ENCODE data around the gene CADM1.

The CADM1 gene

GRCh38 chr11:115168229-115168671 is 336.0 kb downstream of the CADM1 start:
- TF ChIP-seq CTCF (IDR thresholded peaks at IDR 0.05), result no peak

GRCh38 chr11:115167456-115167855 is 336.8 kb downstream of the CADM1 start:
- Histone ChIP-seq H3K27ac (no peak overlapping the region), H3K9me3 (no peaks in the 10 kb centered on the region), H3K4me1 (no peaks in the 10 kb centered on the region), H3K27me3 (peaks cover 0 to 14% of the 10 kb centered on the region in 2 donors), H3K4me3 (no peak overlapping the region), H3K36me3 (no peaks in the 10 kb centered on the region)
- DNase-seq, result no peak
- intact Hi-C loops (cut with DNase I; ENCODE audit: low total_unique reads), result no loop called here
- no peak for TF ChIP-seq CTCF (IDR thresholded peaks at IDR 0.05)

More at GRCh38 chr11:115168229-115168671, 336.0 kb downstream of the CADM1 start:
- Histone ChIP-seq H3K36me3 (no peaks in the 10 kb centered on the region), H3K27ac (no peak overlapping the region), H3K27me3 (peaks cover 0 to 10% of the 10 kb centered on the region in 2 donors), H3K4me3 (no peak overlapping the region), H3K4me1 (no peaks in the 10 kb centered on the region), H3K9me3 (no peaks in the 10 kb centered on the region)
- DNase-seq, result no peak
- intact Hi-C loops (cut with DNase I; ENCODE audit: low total_unique reads), result no loop called here

- Histone ChIP-seq H3K36me3 (no peaks in the 10 kb centered on the region), H3K4me1 (no peaks in the 10 kb centered on the region), H3K27ac (no peak overlapping the region), H3K27me3 (peaks cover 0 to 21% of the 10 kb centered on the region in 2 donors), H3K4me3 (no peak overlapping the region), H3K9me3 (no peaks in the 10 kb centered on the region)
- intact Hi-C loops (cut with DNase I; ENCODE audit: low total_unique reads), result no loop called here
- DNase-seq, result no peak
- no peak for TF ChIP-seq CTCF (IDR thresholded peaks at IDR 0.05)
These were observed 337.4 kb downstream of the CADM1 start for GRCh38 chr11:115166820-115167219.

- no peak for TF ChIP-seq CTCF (IDR thresholded peaks at IDR 0.05)
- H3K4me1 ChIP-seq, result no peaks in the 10 kb centered on the region
These were observed 339.4 kb downstream of the CADM1 start for GRCh38 chr11:115164774-115165173.

GRCh38 chr11:115162919-115163318 is 341.3 kb downstream of the CADM1 start:
- no peak overlapping the region for H3K27ac ChIP-seq
- no peak for DNase-seq
- TF ChIP-seq CTCF (IDR thresholded peaks at IDR 0.05), result no peak
- no peaks in the 10 kb centered on the region for H3K9me3 ChIP-seq
- intact Hi-C loops (cut with DNase I; ENCODE audit: low total_unique reads), result no loop called here
- H3K4me1 ChIP-seq, result no peaks in the 10 kb centered on the region
- H3K4me3 ChIP-seq, result no peak overlapping the region
- no peaks in the 10 kb centered on the region for H3K36me3 ChIP-seq
- H3K27me3 ChIP-seq, result peaks cover 0 to 24% of the 10 kb centered on the region in 2 donors

More at GRCh38 chr11:115164774-115165173, 339.4 kb downstream of the CADM1 start:
- peaks cover 0 to 24% of the 10 kb centered on the region in 2 donors for H3K27me3 ChIP-seq
- H3K27ac ChIP-seq, result no peak overlapping the region
- DNase-seq, result no peak
- no peaks in the 10 kb centered on the region for H3K9me3 ChIP-seq
- no peak overlapping the region for H3K4me3 ChIP-seq
- intact Hi-C loops (cut with DNase I; ENCODE audit: low total_unique reads), result no loop called here
- no peaks in the 10 kb centered on the region for H3K36me3 ChIP-seq

- no peaks in the 10 kb centered on the region for H3K4me1 ChIP-seq
- H3K36me3 ChIP-seq, result no peaks in the 10 kb centered on the region
- TF ChIP-seq CTCF (IDR thresholded peaks at IDR 0.05), result no peak
- H3K4me3 ChIP-seq, result no peak overlapping the region
- intact Hi-C loops (cut with DNase I; ENCODE audit: low total_unique reads), result no loop called here
- DNase-seq, result no peak
- H3K9me3 ChIP-seq, result no peaks in the 10 kb centered on the region
- H3K27me3 ChIP-seq, result peaks cover 0 to 24% of the 10 kb centered on the region in 2 donors
- no peak overlapping the region for H3K27ac ChIP-seq
These were observed 342.3 kb downstream of the CADM1 start for GRCh38 chr11:115161876-115162275.

Measured in tibial artery (tissue), 4 donors.